ENCODE results near the gene LRRC8E.

DNA sequence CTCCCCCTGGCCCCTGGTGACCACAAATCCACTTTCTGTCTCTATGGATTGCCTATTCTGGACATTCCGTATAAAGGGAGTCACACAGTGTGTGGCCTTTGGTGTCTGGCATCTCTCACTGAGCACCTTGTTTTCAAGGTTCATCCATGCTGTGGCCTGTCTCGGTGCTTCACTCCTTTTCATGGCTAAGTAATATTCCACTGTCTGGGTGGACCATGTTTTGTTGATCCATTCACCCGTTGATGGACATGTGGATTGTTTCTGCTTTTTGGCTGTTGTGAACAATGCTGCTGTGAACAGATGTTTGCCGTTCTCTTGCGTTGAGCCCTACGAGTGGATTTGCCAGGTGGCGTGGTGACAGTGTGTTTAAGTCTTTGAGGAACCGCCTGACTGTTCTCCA lies 47.7 kb upstream of the LRRC8E start:
- TF ChIP-seq, protein P1, sequence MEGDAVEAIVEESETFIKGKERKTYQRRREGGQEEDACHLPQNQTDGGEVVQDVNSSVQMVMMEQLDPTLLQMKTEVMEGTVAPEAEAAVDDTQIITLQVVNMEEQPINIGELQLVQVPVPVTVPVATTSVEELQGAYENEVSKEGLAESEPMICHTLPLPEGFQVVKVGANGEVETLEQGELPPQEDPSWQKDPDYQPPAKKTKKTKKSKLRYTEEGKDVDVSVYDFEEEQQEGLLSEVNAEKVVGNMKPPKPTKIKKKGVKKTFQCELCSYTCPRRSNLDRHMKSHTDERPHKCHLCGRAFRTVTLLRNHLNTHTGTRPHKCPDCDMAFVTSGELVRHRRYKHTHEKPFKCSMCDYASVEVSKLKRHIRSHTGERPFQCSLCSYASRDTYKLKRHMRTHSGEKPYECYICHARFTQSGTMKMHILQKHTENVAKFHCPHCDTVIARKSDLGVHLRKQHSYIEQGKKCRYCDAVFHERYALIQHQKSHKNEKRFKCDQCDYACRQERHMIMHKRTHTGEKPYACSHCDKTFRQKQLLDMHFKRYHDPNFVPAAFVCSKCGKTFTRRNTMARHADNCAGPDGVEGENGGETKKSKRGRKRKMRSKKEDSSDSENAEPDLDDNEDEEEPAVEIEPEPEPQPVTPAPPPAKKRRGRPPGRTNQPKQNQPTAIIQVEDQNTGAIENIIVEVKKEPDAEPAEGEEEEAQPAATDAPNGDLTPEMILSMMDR (IDR thresholded peaks at IDR 0.05 in 2 of 3, conservative IDR thresholded peaks at IDR 0.05 in 1 of 3; ENCODE audit: borderline replicate concordance in 1 of 3, insufficient read depth in 1 of 3, low read depth in 2 of 3, low read length in 2 of 3): no peak
- no peak for TF ChIP-seq EZH2 (IDR thresholded peaks at IDR 0.05)
- TF ChIP-seq POLR2A (IDR thresholded peaks at IDR 0.05; ENCODE audit: borderline replicate concordance, extremely low read depth, insufficient read depth, insufficient read length): no peak
- TF ChIP-seq ZNF274 (IDR thresholded peaks at IDR 0.05; ENCODE audit: low read depth, low read length): no peak
- no peak for TF ChIP-seq POLR2AphosphoS5 (IDR thresholded peaks at IDR 0.05; ENCODE audit: low read depth, low read length)
- TF ChIP-seq RAD21 (IDR thresholded peaks at IDR 0.05; ENCODE audit: low read depth): no peak
- no peak for TF ChIP-seq EGR1 (IDR thresholded peaks at IDR 0.05; ENCODE audit: low read depth)
- TF ChIP-seq ELF1 (IDR thresholded peaks at IDR 0.05; ENCODE audit: borderline replicate concordance, low read depth): no peak
- no peak for TF ChIP-seq CEBPB (IDR thresholded peaks at IDR 0.05; ENCODE audit: low read depth)
- TF ChIP-seq, protein P2, sequence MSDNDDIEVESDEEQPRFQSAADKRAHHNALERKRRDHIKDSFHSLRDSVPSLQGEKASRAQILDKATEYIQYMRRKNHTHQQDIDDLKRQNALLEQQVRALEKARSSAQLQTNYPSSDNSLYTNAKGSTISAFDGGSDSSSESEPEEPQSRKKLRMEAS (IDR thresholded peaks at IDR 0.05): no peak
- TF ChIP-seq SRF (IDR thresholded peaks at IDR 0.05; ENCODE audit: low read depth): no peak
- TF ChIP-seq, protein P3, sequence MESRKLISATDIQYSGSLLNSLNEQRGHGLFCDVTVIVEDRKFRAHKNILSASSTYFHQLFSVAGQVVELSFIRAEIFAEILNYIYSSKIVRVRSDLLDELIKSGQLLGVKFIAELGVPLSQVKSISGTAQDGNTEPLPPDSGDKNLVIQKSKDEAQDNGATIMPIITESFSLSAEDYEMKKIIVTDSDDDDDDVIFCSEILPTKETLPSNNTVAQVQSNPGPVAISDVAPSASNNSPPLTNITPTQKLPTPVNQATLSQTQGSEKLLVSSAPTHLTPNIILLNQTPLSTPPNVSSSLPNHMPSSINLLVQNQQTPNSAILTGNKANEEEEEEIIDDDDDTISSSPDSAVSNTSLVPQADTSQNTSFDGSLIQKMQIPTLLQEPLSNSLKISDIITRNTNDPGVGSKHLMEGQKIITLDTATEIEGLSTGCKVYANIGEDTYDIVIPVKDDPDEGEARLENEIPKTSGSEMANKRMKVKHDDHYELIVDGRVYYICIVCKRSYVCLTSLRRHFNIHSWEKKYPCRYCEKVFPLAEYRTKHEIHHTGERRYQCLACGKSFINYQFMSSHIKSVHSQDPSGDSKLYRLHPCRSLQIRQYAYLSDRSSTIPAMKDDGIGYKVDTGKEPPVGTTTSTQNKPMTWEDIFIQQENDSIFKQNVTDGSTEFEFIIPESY (IDR thresholded peaks at IDR 0.05; ENCODE audit: extremely low read depth, insufficient replicate concordance, low read length): no peak
- TF ChIP-seq JUND (IDR thresholded peaks at IDR 0.05): no peak
- no peak for TF ChIP-seq SIN3A (IDR thresholded peaks at IDR 0.05; ENCODE audit: low read depth)

Measured in HCT116 (cell line).